HCT116 (cell line): ENCODE data around the gene ULBP2.

ENCODE experiments used
- CTCF ChIP-seq, 3 experiments: fragments of 200-600 bp in 1 of 3; sonication (generic) in 1 of 3; IDR thresholded peaks in 2 of 3; conservative IDR thresholded peaks in 1 of 3; 2 replicates each; pipeline ENCODE4 v1.5.1; 2012 to 2017; ENCODE audit warnings: low read depth in 2 of 3, low read length in 2 of 3, antibody characterized with exemption in 1 of 3, borderline replicate concordance in 1 of 3, control low read depth in 1 of 3, mild to moderate bottlenecking in 1 of 3, mixed read lengths in 1 of 3, mixed run types in 1 of 3, moderate library complexity in 1 of 3; ENCODE audit not compliant: insufficient read depth in 1 of 3
- EZH2 ChIP-seq: fragments of 200-600 bp; sonication (generic); IDR thresholded peaks from 2 replicates; pipeline ENCODE4 v1.6.1; 2017; ENCODE audit warnings: antibody characterized with exemption, mixed run types
- POLR2A ChIP-seq: IDR thresholded peaks from 2 replicates; pipeline ENCODE4 v1.7.0; 2011; ENCODE audit warnings: borderline replicate concordance; ENCODE audit not compliant: insufficient read depth, insufficient read length; ENCODE audit errors: extremely low read depth
- REST ChIP-seq: IDR thresholded peaks from 2 replicates; pipeline ENCODE4 v1.6.1; 2012; ENCODE audit warnings: low read depth
- ZBTB33 ChIP-seq: IDR thresholded peaks from 2 replicates; pipeline ENCODE4 v1.6.1; 2011; ENCODE audit warnings: mild to moderate bottlenecking, low read length, moderate library complexity; ENCODE audit not compliant: insufficient replicate concordance; ENCODE audit errors: extremely low read depth

- TF ChIP-seq ZBTB33 (no peak), POLR2A (no peak), EZH2 (no peak), CTCF (IDR thresholded peaks at IDR 0.05 in 2 of 3, conservative IDR thresholded peaks at IDR 0.05 in 1 of 3; ENCODE audit: borderline replicate concordance in 1 of 3, insufficient read depth in 1 of 3, low read depth in 2 of 3, low read length in 2 of 3) (no peak), REST (no peak)
Measured at GRCh38 chr6:149913085-149913484, 28.7 kb upstream of the ULBP2 start.
